Kidney capillary endothelial cell (primary cell): ENCODE data around the gene GNAQ.
A peak's percentile ranks its signal among the peaks of the same experiment; 100 is the strongest.
"Not testable (repeated sequence)": the region's sequence is repeated elsewhere in the genome, so short reads cannot be mapped to it uniquely, and the experiment has no call there.

Source experiments
- DNase-seq: peaks from one replicate; pipeline ENCODE4 v3.0.0-alpha.2; 2018; ENCODE audit warnings: low spot score

Gene GNAQ

DNA sequence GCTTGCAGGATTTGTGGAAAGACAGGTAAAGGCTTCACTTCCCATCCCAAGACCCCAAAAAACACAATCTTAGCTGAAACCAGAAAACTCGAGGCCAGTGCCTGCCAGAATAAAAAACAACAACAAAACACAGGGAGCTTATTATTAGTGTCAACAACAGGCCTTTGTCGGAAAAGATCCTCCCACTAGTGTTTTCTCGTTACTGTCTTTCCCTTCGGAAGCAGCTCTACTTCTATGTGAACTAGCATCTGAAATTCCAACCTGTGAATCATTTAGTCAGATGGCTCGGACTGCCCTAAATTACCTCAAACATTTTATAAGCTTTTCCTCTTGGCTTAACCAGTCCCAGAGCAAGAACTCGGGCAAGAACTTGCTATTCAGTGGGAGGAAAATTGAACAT is 261.3 kb downstream of the GNAQ start:
- DNase-seq: no peak

DNA sequence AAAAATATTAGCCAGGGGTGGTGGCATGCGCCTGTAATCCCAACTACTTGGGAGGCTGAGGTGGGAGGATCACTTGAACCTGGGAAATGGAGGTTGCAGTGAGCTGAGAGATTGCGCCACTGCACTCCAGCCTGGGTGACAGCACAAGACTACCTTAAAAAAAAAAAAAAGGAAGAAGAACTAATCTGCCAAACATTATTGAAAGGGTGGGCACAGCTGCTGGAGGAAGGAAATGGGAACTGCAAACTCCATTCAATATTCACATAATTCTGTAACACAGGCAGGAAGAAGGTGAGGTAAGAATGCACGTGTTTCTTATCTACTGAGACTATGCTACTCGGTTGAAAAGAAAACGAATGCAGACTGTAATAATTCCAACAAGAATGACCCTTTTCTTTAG is 262.4 kb downstream of the GNAQ start:
- no peak for DNase-seq

DNA sequence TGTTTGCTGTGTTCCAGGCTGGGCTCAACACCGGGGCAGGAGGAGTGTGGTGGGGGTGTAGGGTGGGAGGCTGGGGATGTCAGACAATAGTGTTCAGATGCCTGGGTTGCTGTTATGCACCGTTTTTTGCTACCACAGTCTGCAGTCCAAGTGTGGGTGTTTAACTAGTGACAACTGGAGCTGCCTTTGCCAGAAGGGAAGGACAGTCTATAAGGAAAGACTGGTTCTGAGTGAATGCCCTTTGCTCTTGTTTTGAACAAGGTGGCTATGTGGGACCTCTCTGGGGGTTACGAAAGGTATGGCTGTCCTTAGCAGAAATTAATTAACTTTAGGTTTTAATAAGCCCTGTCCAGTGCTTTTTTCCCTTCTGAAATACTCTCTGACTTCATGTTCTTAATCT is 265.0 kb downstream of the GNAQ start:
- no peak for DNase-seq

DNA sequence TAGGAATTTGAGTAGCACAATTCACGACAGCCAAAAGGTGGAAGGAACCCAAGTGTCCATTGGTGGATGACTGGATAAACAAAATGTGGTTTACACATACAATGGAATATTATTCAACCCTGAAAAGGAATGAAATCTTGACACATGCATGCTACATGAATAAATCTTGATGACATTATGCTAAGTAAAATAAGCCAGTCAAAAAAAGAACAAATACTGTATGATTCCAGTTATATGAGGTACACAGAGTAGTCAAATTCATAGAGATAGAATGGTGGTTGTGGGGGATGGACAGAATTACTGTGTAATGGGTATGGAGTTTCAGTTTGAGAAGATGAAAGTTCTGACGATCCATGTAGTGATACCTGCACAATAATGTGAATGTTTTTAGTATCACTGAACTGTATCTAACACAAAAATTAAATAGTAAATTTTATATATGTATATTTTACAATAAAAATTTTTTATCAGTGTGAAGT is 265.8 kb downstream of the GNAQ start:
- DNase-seq: no peak

DNA sequence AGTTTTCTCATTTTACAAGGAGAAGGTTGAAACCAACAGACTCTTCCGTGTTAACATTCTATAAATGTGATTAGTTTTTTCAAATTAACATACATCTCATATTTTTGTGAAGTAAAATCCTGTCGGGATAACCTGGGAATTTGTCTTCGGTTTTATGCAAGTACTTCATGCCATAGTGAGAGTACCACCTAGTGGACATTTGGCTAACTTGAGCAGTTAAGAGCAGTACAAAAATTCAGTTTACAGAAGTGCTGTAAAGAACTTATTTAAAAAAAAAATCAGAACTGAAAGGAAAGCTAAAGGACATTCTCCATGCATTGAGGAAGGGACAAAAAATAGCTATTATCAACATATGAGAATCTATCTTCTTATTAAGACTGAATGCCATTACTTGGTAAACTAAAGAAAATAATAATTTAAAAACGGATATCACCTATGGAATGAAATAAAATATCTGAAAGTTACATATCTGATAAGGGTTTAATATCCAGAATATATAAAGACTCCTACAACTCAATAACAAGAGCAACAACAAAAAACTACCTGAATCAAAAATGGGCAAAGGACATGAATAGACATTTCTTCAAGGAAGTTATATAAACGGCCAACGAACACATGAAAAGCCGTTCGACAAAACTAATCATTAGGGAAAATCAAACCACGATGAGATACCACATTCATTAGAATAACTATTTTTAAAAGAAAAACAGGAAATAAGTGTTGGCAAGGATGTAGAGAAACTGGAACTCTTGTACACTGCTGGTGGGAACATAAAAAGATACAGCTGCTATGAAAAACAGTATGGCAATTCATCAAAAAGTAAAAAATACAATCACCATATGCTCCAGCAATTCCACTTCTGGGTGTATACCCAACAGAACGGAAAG is 266.5 kb downstream of the GNAQ start:
- DNase-seq: peak; percentile 48

DNA sequence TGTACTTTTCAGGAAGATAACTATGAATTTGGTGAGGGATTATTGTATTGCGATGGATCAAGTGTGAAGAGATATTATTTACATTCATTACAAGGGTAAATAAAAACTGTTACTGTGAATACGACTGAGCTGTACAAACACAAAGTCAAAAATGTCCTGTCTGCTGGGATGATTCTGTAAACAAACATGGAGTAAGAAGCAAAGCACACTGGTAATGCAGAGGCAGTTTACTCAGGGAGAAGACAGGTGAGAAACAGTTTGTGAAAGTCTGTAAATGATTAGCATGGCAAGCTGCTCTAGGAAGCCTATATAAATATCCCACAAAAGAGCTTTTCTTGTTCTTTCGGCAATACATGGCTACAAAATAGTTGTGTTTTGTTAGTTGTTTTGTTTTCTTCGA is 268.0 kb downstream of the GNAQ start:
- no peak for DNase-seq

DNA sequence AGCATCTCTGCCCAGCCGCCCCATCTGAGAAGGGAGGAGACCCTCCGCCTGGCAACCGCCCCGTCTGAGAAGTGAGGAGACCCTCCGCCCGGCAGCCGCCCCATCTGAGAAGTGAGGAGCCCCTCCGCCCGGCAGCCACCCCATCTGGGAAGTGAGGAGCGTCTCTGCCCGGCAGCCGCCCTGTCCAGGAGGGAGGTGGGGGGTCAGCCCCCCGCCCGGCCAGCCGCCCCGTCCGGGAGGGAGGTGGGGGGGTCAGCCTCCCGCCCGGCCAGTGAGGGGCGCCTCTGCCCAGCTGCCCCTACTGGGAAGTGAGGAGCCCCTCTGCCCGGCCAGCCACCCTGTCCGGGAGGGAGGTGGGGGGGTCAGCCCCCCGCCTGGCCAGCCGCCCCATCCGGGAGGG is 270.7 kb downstream of the GNAQ start:
- not testable (repeated sequence) for DNase-seq

DNA sequence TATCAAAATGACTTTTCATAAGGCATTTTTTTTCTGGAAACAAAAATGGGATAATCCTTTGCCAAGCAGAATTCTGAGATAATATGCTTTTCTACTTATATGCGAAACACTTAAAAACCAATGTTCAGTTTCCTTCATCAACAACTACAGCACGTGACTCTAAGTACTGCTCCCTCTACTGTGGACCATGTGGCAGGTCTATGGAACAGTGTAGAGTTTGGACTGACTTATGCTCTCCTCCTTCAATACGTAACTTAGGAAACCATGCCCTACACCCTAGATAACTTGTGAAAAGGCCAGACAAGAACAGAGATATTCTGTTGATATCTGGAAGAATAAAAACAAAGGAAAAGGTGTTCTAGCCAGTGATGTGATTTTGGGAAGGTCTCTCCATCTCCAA is 272.2 kb downstream of the GNAQ start:
- DNase-seq: no peak

DNA sequence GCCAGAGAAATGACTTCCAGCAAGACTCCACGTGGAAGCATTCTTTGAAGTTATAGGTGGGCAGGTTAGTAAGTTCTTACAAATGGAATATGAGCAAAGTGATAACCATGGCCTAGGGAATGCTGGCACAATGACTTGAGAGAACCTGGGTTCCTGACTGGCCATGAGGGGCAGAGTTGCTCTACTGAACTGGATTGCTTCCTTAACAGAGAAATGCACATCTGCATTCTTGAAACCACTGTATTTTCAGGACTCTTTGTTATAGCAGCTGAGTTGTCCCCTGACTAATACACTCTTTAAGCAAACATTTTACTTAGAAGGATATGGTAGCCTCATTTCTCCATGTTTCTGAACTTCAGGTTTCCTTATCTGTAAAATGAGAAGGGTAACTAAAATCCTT is 275.2 kb downstream of the GNAQ start:
- no peak for DNase-seq

DNA sequence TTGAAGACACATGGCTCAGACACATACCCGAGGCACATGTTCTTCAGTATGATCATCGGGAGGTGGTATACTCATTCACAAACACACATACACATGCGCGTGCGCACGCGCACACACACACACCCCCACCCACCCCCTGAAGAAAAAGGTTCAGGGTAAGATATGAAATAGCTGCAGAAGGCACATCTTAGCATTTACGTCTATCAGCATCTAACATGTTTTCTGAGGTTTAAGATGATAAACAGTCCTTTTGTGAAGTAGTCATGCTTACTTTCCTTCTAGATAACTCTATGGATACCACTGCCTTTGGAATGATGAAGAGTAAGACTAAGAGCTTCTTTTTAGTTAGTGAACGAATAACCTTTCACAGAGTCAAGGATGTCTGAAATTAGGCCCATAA is 278.4 kb downstream of the GNAQ start:
- no peak for DNase-seq

DNA sequence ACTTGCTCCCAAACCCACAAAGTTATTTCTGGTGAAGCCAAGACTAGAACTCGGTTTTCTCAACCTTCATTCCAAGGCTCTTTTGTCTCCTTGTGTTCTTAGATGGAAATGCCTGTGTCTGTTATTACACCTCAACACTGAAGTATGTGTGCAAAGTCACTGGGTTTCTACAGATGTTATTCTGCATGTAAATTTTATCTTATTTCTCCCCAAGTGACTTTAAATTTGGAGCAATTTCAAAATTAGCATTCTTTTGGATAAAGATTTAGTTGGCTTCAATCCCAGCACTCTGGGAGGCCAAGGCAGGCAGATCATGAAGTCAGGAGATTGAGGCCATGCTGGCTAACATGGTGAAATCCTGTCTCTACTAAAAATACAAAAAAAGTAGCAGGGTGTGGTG is 279.1 kb downstream of the GNAQ start:
- no peak for DNase-seq

DNA sequence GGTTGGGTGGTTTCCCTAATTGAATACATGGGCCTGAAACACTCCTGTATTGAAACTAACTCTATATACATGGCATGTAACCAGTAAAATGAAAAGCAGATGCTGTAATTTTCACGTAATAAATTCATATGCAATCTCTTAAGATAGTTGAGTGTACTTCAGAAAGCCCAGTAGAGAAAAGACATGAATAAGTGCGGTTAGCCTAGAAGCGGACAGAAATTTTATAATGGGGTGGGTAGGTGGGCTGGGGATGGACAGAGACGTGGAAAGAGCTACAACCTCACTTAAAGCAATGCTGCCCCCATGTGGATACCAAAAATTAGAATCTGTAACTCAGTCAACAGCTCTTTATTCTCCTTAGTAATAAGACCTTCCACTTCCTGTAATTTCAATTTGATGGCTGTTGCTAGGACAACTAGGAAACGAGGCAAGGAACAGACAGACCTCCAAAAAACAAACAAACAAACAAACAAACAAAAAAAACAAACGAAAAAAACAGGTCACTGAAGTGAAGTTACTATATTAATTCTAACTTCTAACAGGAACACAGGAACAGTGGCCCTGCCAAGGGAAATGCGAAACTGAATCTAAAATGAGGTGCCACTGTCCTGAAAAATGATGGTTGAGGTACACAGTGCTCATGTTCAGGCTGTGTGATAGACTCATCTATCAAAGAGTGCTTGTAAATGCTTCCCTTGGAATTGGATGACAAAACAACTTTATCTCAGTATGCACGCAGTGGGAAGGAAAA is 280.1 kb downstream of the GNAQ start:
- DNase-seq: peak; percentile 73

DNA sequence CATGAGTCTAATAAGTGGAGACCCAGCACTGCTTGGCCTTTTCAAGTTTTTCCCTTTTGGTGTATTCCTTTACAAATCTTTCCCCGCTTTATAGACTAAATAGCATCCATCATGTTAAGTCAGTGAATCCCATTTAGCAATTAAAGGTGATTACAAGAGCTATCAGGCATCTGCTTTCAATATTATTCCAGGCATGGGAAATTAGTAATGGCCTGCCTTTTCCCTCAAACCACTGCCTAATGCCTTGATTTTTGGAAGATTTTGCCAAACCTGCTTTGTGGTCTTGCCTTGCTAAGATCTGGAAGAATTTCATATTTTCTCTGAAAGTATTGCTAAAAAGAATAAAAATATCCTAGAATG is 280.6 kb downstream of the GNAQ start:
- no peak for DNase-seq

DNA sequence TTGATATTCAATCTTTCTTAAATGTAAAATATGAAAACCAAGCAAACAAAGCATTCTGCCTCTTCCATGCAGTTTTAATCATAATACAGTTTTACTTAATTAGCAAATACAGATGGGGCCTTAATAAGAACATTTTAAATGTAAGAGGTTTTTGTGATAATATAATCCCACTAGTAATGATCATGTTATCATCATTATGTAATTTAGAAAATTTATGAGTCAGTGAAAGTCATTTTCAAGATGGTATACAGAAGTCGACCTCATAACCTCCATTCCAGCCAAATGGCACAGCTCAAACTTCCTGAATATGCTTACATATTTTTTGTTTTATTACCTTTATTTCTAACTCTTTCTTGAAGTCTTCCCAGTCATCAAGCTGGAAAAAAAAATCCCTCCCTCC is 281.3 kb downstream of the GNAQ start:
- no peak for DNase-seq

DNA sequence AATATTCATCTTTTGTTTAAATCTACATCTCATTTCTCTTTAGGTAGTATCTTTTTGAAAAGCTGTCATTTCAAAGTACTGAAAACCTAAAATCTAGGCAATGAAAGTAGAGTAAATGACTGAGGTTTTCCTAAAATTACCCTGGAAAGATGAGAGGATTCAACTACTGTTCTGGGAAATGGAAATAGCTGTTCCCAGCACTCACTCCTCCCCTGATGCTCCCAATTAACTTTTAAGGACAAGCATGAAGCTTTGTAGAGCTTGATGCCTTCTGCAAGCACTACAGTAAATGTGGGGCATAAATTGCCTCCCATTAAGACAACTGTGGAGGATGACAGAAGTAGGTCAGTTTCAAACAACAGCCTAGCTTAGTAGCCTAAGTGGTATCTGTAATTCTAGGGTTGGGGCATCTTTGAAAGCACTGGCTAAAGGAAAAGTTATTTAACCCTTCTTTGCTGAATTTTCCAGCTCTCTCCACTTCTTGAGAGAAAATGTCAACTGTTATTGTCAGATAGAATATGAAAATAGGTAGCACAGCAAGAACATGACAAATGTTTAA is 283.3 kb downstream of the GNAQ start:
- DNase-seq: no peak

DNA sequence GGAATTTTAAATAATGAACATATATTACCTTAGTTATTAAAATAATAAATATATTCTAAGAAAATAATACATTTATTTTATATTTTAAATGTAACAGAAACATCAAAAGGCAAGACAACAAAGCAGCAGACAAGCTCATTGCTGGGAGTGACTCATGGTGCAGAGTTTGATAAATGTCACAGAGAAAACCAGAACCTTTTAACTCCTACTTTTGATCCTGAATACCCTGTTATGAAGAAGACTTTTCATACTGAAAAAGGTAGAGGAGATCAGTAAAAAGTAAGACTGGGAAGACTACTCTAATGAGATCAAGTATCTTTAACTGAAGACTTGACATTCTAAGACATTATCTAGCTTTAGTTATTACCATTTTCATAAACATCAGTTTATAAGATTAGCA is 284.4 kb downstream of the GNAQ start:
- DNase-seq: no peak

DNA sequence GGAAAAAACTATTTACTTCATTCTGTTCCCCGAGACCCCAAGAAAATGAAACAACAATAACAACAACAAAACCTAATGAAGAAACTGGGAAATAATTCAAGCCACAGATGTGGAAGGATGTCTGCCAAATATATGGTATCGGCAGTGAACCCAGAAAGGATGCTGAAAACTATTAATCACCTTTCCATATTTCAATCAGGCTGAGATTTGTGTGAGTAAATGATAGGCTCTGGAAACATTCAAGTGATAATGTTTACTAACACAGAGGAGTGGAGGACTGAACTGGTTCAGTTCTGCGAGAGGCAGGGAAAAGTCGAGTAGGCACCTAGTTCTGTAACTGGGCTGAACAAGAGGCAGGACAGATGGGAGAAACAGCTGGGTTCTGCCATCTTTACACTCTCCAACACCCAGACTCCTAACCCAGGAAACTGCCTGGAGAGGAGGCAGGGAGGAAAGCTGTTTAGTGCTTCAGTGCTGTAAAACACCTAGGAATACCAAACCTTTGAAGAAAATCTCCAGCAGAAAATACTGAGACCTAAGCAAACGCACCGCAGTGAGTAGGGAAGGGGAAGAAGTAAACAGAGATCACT is 286.7 kb downstream of the GNAQ start:
- no peak for DNase-seq

DNA sequence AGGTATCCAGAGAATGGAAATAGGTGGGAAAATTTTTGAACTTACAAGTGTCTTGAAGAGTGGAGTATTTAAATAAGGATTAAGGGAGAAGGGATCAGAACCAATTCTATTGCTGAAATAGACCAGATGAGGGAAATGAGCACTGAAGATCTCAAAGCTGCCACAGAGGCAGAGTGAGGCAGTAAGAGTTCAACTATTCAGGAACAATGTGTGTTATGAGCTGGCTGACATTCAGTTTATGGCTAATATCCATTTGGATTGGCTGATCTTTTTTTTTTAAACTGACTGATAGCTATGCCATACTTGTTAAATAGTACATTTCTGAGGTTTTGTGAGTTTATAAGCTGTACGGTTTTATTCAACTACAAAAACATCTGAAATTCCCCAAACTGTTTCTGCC is 288.2 kb downstream of the GNAQ start:
- no peak for DNase-seq

DNA sequence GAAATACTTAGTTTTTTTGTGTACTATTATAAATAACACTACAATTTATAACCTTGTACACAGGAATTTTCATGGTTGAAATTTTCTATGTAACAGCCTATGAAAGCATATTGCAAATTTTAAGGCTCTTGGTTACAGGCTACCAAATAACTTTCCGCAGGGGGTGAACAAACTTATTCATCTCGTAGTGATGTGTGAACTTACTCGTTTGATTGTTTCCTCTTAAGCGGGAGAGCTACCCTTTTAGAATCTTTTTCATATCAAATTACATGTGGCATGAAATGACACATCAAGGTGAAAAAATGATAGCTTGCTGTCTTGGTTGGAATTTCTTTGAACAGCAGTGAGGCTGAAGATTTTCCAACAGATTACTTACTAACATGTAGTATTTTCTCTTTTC is 292.7 kb downstream of the GNAQ start:
- no peak for DNase-seq

DNA sequence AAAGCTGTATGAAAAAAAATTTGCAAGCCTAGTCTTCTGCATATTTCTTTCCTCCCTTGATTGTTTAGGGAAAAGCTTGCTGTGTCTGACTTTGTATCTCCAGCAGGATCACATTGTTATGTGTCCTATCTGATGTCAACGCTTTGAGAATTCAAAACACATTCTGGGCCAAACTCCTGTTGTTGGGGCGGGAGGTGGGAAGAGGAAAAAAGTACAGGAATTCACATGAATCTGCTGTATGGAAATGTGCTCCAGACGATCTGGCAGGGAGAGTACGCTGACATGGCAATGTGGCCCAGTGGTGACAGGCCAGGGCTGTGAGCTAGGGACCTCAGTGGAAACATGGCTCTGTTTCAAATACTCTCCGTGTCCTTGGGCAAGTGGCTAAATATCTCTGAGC is 296.1 kb downstream of the GNAQ start:
- DNase-seq: no peak

DNA sequence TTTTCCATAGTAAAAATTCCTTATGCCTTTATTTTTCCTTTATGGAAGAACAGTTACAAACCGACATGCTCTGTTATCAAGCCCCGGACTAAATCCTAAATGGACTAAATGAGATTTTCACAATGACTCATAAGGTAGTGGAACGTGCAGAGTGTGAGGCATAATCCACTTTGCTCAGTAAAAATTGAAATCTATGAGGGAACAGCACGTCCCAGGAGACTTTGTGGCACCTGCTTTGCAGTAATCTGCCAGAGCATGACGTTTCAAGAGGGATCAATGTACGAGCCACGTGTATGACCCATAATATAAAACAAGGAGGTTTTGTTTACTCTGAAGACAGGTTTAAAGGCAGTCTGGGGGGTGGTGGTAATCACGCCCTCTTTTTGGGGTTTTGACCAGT is 299.7 kb downstream of the GNAQ start:
- DNase-seq: no peak

DNA sequence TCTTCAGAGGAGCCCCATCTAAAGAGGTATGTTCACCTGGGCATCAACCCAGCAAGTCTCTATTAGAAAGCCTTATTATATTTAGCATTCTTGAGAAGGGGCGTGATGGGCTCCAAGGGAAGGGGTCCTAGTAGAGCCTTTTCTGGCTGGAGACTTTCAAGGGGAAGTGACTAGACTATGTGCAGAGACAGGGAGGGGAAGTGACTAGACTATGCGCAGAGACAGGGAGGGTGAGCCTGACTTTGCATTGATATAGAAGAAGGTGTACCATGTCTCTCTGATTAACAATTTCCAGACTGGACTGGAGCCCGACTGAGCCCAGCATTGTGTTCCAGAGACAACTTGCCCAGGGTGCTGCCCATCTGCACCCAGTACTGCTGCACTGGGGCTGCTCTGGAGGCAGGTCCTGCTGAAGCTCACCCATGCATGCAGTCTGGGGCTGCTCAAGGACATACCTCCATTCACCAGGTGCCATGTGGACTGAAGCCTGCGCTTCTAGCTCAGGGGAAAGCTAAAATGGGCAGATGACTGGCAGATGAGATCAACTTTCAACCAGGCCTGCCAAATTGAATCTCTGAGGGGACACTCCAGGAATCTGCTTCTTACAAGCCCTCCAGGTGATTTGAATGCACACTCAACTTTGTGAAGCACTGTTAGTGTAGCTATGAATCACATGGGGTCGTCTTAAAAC is 300.5 kb downstream of the GNAQ start:
- DNase-seq: no peak
